Suprapubic skin (tissue), 4 donors: ENCODE data around the gene PPP1R12B. TPM values are rescaled to one million over a fixed set of nuclear protein-coding genes. Genes with fewer than 3 reads are reported as not detected.
A peak's percentile ranks its signal among the peaks of the same experiment; 100 is the strongest.
"Not testable (repeated sequence)": the region's sequence is repeated elsewhere in the genome, so short reads cannot be mapped to it uniquely, and the experiment has no call there.

Experiments used
- DNase-seq, 2 donors: peaks; one replicate each; pipeline ENCODE4 v3.0.0-alpha.2; 2019; ENCODE audit warnings: low spot score in 2 of 2
- H3K27ac ChIP-seq: fragments of 200-600 bp; sonication (generic); one replicate; pipeline ENCODE4 v1.5.1; 2019
- H3K27me3 ChIP-seq: fragments of 200-600 bp; sonication (generic); one replicate; pipeline ENCODE4 v1.5.1; 2019
- H3K36me3 ChIP-seq: fragments of 200-600 bp; sonication (generic); one replicate; pipeline ENCODE4 v1.5.1; 2019
- H3K4me1 ChIP-seq: fragments of 200-600 bp; sonication (generic); one replicate; pipeline ENCODE4 v1.5.1; 2019
- H3K4me3 ChIP-seq: fragments of 200-600 bp; sonication (generic); one replicate; pipeline ENCODE4 v1.5.1; 2019; ENCODE audit warnings: mild to moderate bottlenecking
- H3K9me3 ChIP-seq: fragments of 200-600 bp; sonication (generic); one replicate; pipeline ENCODE4 v1.5.1; 2019
- CTCF ChIP-seq, 2 donors: fragments of 200-600 bp in 1 of 2; fragments of 450-650 bp in 1 of 2; sonication (generic) in 1 of 2; IDR thresholded peaks; one replicate each; pipeline ENCODE4 v1.5.1; 2016 to 2019; ENCODE audit warnings: antibody characterized with exemption in 2 of 2, mild to moderate bottlenecking in 1 of 2, moderate library complexity in 1 of 2
- EP300 ChIP-seq: sonication (generic); formaldehyde crosslinking; IDR thresholded peaks from one replicate; pipeline ENCODE4 v1.6.1; 2017; ENCODE audit warnings: antibody characterized with exemption
- POLR2A ChIP-seq, 2 donors: fragments of 450-650 bp; IDR thresholded peaks; one replicate each; pipeline ENCODE4 v1.6.1; 2017; ENCODE audit warnings: antibody characterized with exemption in 2 of 2, mild to moderate bottlenecking in 2 of 2, moderate library complexity in 2 of 2
- POLR2AphosphoS5 ChIP-seq, 3 donors: sonication (generic); formaldehyde crosslinking; IDR thresholded peaks; one replicate each; pipeline ENCODE4 v1.6.1; 2017; ENCODE audit warnings: antibody characterized with exemption in 3 of 3
- WGBS: methylation state at CpG from one replicate; pipeline ENCODE4 v1.1.5; 2018; 5-methylcytosine and 5-hydroxymethylcytosine counted together
- total RNA-seq, 4 donors: library from RNA; depleted of rRNA; stranded (reverse); fragments of >200 nt; gene quantifications; one replicate each; pipeline ENCODE4 v1.1.0, GENCODE V29; 2016

The PPP1R12B gene
- total RNA-seq, 4 donors from 2014 or later = 28.4 to 90.7 (median 30.8) TPM

DNA sequence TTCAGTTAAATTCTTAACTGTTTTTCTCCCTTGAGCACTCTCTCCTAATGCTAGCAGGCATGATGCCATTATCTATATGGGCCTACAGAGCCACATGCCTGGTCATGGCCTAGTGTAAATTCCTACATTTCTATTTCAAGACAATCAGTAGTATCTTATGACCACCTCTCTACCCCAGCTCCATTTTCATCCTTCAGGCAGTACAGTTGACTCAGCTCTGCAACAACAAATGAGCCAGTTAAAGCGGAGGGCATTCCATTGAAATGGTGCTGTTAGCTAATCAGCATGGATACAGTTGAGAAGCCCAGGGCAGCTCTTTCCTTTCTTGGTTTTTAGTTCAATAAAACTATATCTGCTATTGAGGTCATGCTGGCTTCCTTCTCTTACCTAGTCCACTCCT, 150.0 kb downstream of the PPP1R12B start:
- DNase-seq = no peak
- Histone ChIP-seq H3K4me3 (no peak overlapping the region), H3K27ac (no peak overlapping the region), H3K9me3 (no peaks in the 10 kb centered on the region), H3K4me1 (no peaks in the 10 kb centered on the region), H3K36me3 (peaks cover 24% of the 10 kb centered on the region), H3K27me3 (no peaks in the 10 kb centered on the region)
- TF ChIP-seq POLR2AphosphoS5 (IDR thresholded peaks at IDR 0.05) = no peak
- WGBS = 100% methylated on average over 1 of the region's 1 CpG

GRCh38 chr1:202499997-202500396, 151.5 kb downstream of the PPP1R12B start:
- H3K4me3 ChIP-seq, H3K9me3 ChIP-seq, H3K4me1 ChIP-seq, H3K27me3 ChIP-seq, DNase-seq, H3K27ac ChIP-seq: not testable (repeated sequence)
- WGBS = 92% methylated on average over 3 of the region's 3 CpGs
- H3K36me3 ChIP-seq = peaks cover 31% of the 10 kb centered on the region

DNA sequence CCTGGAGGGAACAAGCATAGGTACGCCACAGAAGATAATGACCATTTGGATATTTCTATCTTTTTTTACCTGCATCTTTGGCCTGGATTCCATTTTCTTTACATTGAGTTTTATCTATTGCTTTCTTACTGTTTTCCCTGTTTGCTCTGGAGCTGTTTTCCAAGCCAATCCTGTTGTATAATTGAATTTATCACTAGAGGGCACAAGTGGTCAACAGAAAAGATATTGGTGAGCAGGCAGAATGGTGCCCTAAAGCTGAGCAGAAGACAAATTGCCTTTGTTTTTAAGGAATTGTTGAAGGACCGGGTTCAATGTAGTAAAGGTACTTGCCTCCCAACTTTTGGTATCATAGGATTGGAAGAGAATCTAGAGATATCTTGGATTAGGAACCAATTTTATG, 152.8 kb downstream of the PPP1R12B start:
- Histone ChIP-seq H3K27ac (no peak overlapping the region), H3K9me3 (no peaks in the 10 kb centered on the region), H3K4me3 (no peak overlapping the region), H3K36me3 (peaks cover 18% of the 10 kb centered on the region), H3K4me1 (peaks cover 14% of the 10 kb centered on the region), H3K27me3 (no peaks in the 10 kb centered on the region)
- WGBS = 42% methylated on average over 2 of the region's 2 CpGs
- TF ChIP-seq CTCF (IDR thresholded peaks at IDR 0.05) (peak; percentile 35 to 68), POLR2AphosphoS5 (IDR thresholded peaks at IDR 0.05) (no peak)
- DNase-seq = no peak

- TF ChIP-seq EP300 (no peak), CTCF (IDR thresholded peaks at IDR 0.05) (no peak), POLR2AphosphoS5 (IDR thresholded peaks at IDR 0.05) (no peak), POLR2A (IDR thresholded peaks at IDR 0.05) (no peak)
- Histone ChIP-seq H3K4me1 (peaks cover 14% of the 10 kb centered on the region), H3K27me3 (no peaks in the 10 kb centered on the region), H3K27ac (peak overlapping the region; percentile 66), H3K36me3 (peaks cover 7% of the 10 kb centered on the region), H3K9me3 (no peaks in the 10 kb centered on the region), H3K4me3 (no peak overlapping the region)
- DNase-seq = no peak
- 36% methylated on average over 4 of the region's 4 CpGs for WGBS
Measured at GRCh38 chr1:202505356-202505755, 156.9 kb downstream of the PPP1R12B start.

DNA sequence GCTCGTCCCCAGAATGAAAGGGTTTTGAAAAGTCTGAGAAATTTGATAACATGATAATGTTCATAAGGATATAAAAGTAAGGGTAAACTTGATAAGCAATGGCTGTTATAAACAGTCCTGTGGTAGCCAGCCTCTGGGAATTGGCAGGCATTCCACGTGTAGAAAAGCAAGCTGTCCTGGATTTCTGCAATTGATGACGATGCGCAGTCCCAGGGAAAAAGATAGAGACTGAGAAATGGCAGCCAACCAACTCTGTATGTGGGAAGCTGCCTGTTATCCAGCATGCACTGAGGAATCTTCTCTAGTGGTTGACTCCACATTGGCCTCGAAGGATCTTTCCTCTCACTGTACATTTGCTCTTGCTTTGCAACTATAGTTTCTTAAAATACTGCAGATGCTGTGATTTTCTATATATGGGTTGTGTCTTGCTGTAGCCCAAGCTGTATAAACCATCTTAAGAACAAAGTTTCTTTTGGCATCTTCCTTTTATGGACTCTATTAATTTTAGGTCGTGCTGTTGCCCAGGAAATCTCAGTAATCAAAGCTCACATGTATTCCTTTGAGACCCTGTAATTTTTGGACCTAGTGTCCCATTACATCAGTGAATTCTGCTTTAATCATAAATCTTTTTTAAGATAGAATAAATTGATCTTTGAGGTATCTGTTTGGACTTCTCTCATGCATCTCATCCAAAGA, 157.5 kb downstream of the PPP1R12B start:
- H3K36me3 ChIP-seq, H3K9me3 ChIP-seq, DNase-seq, H3K4me3 ChIP-seq, H3K27me3 ChIP-seq: not testable (repeated sequence)
- WGBS = 44% methylated on average over 6 of the region's 6 CpGs
- Histone ChIP-seq H3K27ac (peak overlapping the region; percentile 66), H3K4me1 (peaks cover 14% of the 10 kb centered on the region)

- H3K27me3 ChIP-seq, H3K9me3 ChIP-seq, H3K4me3 ChIP-seq, H3K27ac ChIP-seq, DNase-seq, H3K36me3 ChIP-seq: not testable (repeated sequence)
- 91% methylated on average over 6 of the region's 6 CpGs for WGBS
- H3K4me1 ChIP-seq = peaks cover 14% of the 10 kb centered on the region
Measured at GRCh38 chr1:202508863-202509262, 160.4 kb downstream of the PPP1R12B start.

DNA sequence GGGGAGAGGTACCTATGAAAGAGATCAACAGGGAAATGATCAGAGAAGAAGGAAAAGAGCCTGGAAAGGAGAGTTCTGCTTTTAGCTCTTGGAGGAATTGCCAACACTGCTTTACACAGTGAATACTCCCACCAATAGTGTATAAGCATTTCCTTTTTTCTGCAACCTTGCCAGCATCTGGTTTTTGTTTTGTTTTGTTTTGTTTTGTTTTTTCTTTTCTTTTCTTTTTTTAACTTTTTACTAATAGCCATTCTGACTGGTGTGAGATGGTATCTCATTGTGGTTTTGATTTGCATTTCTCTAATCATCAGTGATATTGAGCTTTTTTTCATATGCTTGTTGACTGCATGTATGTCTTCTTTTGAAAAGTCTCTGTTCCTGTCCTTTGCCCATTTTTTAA, 165.4 kb downstream of the PPP1R12B start:
- H3K4me1 ChIP-seq, H3K36me3 ChIP-seq, H3K4me3 ChIP-seq, DNase-seq, H3K27ac ChIP-seq, H3K27me3 ChIP-seq, H3K9me3 ChIP-seq: not testable (repeated sequence)

DNA sequence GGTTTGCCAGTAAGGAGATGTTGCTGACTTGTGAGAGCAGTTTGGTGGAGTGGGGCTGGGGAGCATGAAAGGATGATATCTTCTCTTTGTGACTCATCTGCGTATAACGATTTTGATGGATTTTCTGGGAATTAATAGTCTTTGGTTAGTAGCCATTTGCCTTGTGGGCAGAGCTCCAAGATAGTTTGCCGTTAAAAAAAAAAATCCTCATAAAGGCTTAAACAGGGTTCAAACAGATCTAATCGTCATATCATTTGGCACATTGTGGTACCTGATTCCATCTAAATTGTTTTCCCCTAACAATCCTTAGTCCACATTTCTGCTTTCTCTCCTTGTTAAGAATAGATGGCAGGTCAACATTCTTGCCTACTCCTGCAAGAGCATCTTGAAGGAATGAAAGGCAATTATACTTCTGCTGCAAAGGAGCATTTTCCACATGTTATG, 168.0 kb downstream of the PPP1R12B start:
- Histone ChIP-seq H3K27ac (no peak overlapping the region), H3K9me3 (no peaks in the 10 kb centered on the region), H3K27me3 (no peaks in the 10 kb centered on the region), H3K4me1 (peaks cover 8% of the 10 kb centered on the region), H3K4me3 (no peak overlapping the region), H3K36me3 (no peaks in the 10 kb centered on the region)
- no peak for DNase-seq
- no peak for TF ChIP-seq POLR2A (IDR thresholded peaks at IDR 0.05)
- no peak for TF ChIP-seq EP300
- no peak for TF ChIP-seq POLR2AphosphoS5 (IDR thresholded peaks at IDR 0.05)
- no peak for TF ChIP-seq CTCF (IDR thresholded peaks at IDR 0.05)
- 46% methylated on average over 4 of the region's 4 CpGs for WGBS

DNA sequence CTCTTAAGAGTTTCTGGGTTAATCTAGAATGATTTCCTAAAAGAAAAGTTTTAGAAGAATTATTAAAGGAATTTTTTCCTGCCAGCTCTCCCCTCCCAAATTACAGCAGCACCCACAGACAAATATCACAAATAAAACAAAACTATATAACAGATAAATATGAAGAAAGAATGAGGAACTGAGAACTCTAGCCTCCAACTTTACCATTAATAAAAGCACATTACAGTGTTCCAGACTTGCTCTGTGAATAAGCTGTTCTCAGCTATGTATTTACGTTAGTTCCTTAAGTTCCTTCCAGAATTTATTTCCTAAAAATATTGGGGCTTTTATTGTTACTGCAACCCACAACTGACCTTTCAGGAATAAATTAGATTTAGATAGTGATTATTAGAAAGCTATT, 168.6 kb downstream of the PPP1R12B start:
- not testable (repeated sequence) for H3K4me1 ChIP-seq, H3K4me3 ChIP-seq, H3K36me3 ChIP-seq, H3K27me3 ChIP-seq, H3K27ac ChIP-seq, H3K9me3 ChIP-seq, DNase-seq
- WGBS = 89% methylated on average over 1 of the region's 1 CpG

DNA sequence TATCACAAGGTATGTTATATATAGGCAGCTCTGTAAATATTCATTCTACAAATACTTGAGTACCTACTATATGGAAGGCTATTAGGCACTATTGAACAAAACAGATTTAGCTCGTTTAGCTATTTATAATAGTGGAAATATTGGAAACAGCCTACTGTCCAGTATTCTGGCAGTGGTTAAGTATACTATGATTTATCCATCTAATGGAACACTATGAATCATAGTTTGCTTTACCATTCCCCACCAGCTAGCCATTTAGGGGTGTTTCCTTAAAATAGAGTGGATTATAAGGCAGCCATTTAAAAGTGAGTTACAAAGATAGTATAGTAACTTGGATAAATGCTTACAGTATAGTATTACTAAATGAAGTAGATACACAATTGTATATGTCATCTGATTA, 169.7 kb downstream of the PPP1R12B start:
- 83% methylated on average over 1 of the region's 1 CpG for WGBS
- H3K27ac ChIP-seq, H3K27me3 ChIP-seq, H3K36me3 ChIP-seq, H3K4me1 ChIP-seq, DNase-seq, H3K4me3 ChIP-seq, H3K9me3 ChIP-seq: not testable (repeated sequence)

GRCh38 chr1:202518905-202519304, 170.4 kb downstream of the PPP1R12B start:
- not testable (repeated sequence) for H3K27me3 ChIP-seq, H3K36me3 ChIP-seq, H3K4me1 ChIP-seq, H3K9me3 ChIP-seq, DNase-seq, H3K27ac ChIP-seq, H3K4me3 ChIP-seq
- WGBS = 86% methylated on average over 3 of the region's 3 CpGs
